NOMO-1 (cell line): ENCODE results near the gene RNASEH2B.

Experiments
- DNase-seq, 2 experiments: peaks; one replicate each; lab custom pipeline; 2025; ENCODE audit not compliant: unreplicated experiment in 2 of 2; lab: John Stamatoyannopoulos, UW

Gene RNASEH2B

GRCh38 chr13:50905256-50905655 lies 4.3 kb upstream of the RNASEH2B start:
- no peak for DNase-seq

GRCh38 chr13:50907781-50908180 lies 1.8 kb upstream of the RNASEH2B start:
- no peak for DNase-seq

GRCh38 chr13:50908371-50908770 lies 1.2 kb upstream of the RNASEH2B start:
- DNase-seq = no peak

GRCh38 chr13:50910485-50910805 lies 854 bp downstream of the RNASEH2B start:
- peak; percentile 52 to 57 for DNase-seq

GRCh38 chr13:50911081-50911631 lies 1.6 kb downstream of the RNASEH2B start:
- DNase-seq = peak; percentile 30 to 68

GRCh38 chr13:50911937-50912795 lies 2.6 kb downstream of the RNASEH2B start:
- peak; percentile 94 to 97 for DNase-seq

- DNase-seq = no peak
Observed at GRCh38 chr13:50912851-50913250, 3.3 kb downstream of the RNASEH2B start.

- DNase-seq = peak in 1 of 2 experiments; percentile 32
Observed at GRCh38 chr13:50914176-50914700, 4.6 kb downstream of the RNASEH2B start.

GRCh38 chr13:50914848-50915247 lies 5.3 kb downstream of the RNASEH2B start:
- no peak for DNase-seq

- DNase-seq = peak; percentile 30 to 52
Observed at GRCh38 chr13:50915565-50915964, 6.0 kb downstream of the RNASEH2B start.

- DNase-seq = peak; percentile 69 to 89
Observed at GRCh38 chr13:50916701-50917184, 7.2 kb downstream of the RNASEH2B start.

GRCh38 chr13:50917572-50917971 lies 8.0 kb downstream of the RNASEH2B start:
- no peak for DNase-seq

GRCh38 chr13:50918567-50918966 lies 9.0 kb downstream of the RNASEH2B start:
- no peak for DNase-seq

- DNase-seq = peak in 1 of 2 experiments; percentile 9
Observed at GRCh38 chr13:50919277-50919676, 9.7 kb downstream of the RNASEH2B start.

GRCh38 chr13:50921706-50922105 lies 12.1 kb downstream of the RNASEH2B start:
- no peak for DNase-seq

GRCh38 chr13:50923272-50923671 lies 13.7 kb downstream of the RNASEH2B start:
- peak in 1 of 2 experiments; percentile 29 for DNase-seq

GRCh38 chr13:50924025-50924424 lies 14.4 kb downstream of the RNASEH2B start:
- no peak for DNase-seq

GRCh38 chr13:50927701-50928100 lies 18.1 kb downstream of the RNASEH2B start:
- no peak for DNase-seq

GRCh38 chr13:50928102-50928501 lies 18.5 kb downstream of the RNASEH2B start:
- no peak for DNase-seq

- DNase-seq = no peak
Observed at GRCh38 chr13:50928659-50929462, 19.3 kb downstream of the RNASEH2B start.

GRCh38 chr13:50932091-50932490 lies 22.5 kb downstream of the RNASEH2B start:
- DNase-seq = no peak
